Measurements from ENCODE around the gene UFC1. TPM values are rescaled to one million over a fixed set of nuclear protein-coding genes. Genes with fewer than 3 reads are reported as not detected.

Gene UFC1
- total RNA-seq, 2 experiments from 2014 or later: 96.6 to 97.8 TPM

- peak overlapping the region; percentile 37 for H3K27ac Mint-ChIP-seq
- TF ChIP-seq, protein P1, sequence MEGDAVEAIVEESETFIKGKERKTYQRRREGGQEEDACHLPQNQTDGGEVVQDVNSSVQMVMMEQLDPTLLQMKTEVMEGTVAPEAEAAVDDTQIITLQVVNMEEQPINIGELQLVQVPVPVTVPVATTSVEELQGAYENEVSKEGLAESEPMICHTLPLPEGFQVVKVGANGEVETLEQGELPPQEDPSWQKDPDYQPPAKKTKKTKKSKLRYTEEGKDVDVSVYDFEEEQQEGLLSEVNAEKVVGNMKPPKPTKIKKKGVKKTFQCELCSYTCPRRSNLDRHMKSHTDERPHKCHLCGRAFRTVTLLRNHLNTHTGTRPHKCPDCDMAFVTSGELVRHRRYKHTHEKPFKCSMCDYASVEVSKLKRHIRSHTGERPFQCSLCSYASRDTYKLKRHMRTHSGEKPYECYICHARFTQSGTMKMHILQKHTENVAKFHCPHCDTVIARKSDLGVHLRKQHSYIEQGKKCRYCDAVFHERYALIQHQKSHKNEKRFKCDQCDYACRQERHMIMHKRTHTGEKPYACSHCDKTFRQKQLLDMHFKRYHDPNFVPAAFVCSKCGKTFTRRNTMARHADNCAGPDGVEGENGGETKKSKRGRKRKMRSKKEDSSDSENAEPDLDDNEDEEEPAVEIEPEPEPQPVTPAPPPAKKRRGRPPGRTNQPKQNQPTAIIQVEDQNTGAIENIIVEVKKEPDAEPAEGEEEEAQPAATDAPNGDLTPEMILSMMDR (IDR thresholded peaks at IDR 0.05): no peak
- Histone ChIP-seq H3K36me3 (ENCODE audit: insufficient read depth, low read length) (no peaks in the 10 kb centered on the region), H3K27ac (ENCODE audit: low read depth in 1 of 2, low read length in 2 of 2) (peak overlapping the region in 1 of 2 donors; percentile 33), H3K9me3 (ENCODE audit: control insufficient read depth in 1 of 2, insufficient read depth in 1 of 2, low read length in 2 of 2) (no peaks in the 10 kb centered on the region), H3K4me3 (ENCODE audit: low read length) (no peak overlapping the region), H3K27me3 (ENCODE audit: control insufficient read depth in 1 of 2, insufficient read depth in 2 of 2, low read length in 2 of 2) (no peaks in the 10 kb centered on the region), H3K4me1 (ENCODE audit: insufficient read depth, low read length) (peaks cover 89% of the 10 kb centered on the region)
- POLR2A ChIA-PET: interaction anchor here (1.1 to 6.0 kb wide), 2 partner anchors 13 to 37 kb away, joined by 3 to 59 read pairs; partner anchors contain the start of gene NDUFS2
- intact Hi-C loops (cut with DNase I, micrococcal nuclease): no loop called here
- CTCF ChIA-PET: interaction anchor here (0.6 kb wide), 1 partner anchor 144 kb away, joined by 3 read pairs; no protein-coding TSS in a partner anchor
- DNase-seq: peak in 1 of 14 experiments; percentile 3
- no peaks in the 10 kb centered on the region for H3K36me3 Mint-ChIP-seq (ENCODE audit: low read depth)
- ATAC-seq (ENCODE audit: poor library complexity): no peak
- H3K9me3 Mint-ChIP-seq: no peaks in the 10 kb centered on the region
- H3K27me3 Mint-ChIP-seq: no peaks in the 10 kb centered on the region
- H3K4me1 Mint-ChIP-seq (ENCODE audit: low read depth): peaks cover 74% of the 10 kb centered on the region
- no peak overlapping the region for H3K4me3 Mint-ChIP-seq
Observed at GRCh38 chr1:161188381-161188780, 34.6 kb downstream of the UFC1 start.

DNA sequence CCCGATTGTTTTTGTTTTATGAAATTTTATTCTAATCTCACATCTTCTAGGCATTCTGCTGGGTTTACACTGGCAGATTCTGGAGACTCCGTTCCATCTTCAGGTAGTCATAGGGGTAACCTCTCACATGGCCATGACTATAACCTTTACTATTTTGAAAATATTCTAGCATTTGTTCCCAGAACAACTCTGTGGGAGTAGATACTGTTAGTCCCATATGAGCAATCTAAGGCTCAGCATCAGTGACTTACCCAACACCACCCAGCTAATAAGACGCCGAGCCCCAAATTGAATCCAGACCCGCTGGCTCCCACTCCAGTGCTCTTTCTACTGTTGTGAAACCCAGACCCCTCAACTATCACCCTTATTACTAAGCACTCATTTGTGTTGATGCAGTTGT, 35.3 kb downstream of the UFC1 start:
- Mint-ChIP-seq H3K4me3 (no peak overlapping the region), H3K4me1 (ENCODE audit: low read depth) (peaks cover 69% of the 10 kb centered on the region), H3K27me3 (no peaks in the 10 kb centered on the region), H3K9me3 (no peaks in the 10 kb centered on the region), H3K36me3 (ENCODE audit: low read depth) (no peaks in the 10 kb centered on the region), H3K27ac (peak overlapping the region; percentile 37)
- H3K27ac ChIP-seq (ENCODE audit: low read depth in 1 of 2, low read length in 2 of 2): no peak overlapping the region
- no peak overlapping the region for H3K4me3 ChIP-seq (ENCODE audit: low read length)
- no peaks in the 10 kb centered on the region for H3K27me3 ChIP-seq (ENCODE audit: control insufficient read depth in 1 of 2, insufficient read depth in 2 of 2, low read length in 2 of 2)
- ATAC-seq (ENCODE audit: poor library complexity) (no peak), DNase-seq (no peak)
- no peaks in the 10 kb centered on the region for H3K9me3 ChIP-seq (ENCODE audit: control insufficient read depth in 1 of 2, insufficient read depth in 1 of 2, low read length in 2 of 2)
- POLR2A ChIA-PET: interaction anchor here (0.7 to 6.0 kb wide), 3 partner anchors 13 to 37 kb away, joined by 3 to 59 read pairs (median 4); partner anchors contain the start of genes NDUFS2, PPOX and TOMM40L
- peaks cover 86% of the 10 kb centered on the region for H3K4me1 ChIP-seq (ENCODE audit: insufficient read depth, low read length)
- TF ChIP-seq, protein P1 (IDR thresholded peaks at IDR 0.05): no peak
- CTCF ChIA-PET: interaction anchor here (0.6 kb wide), 1 partner anchor 145 kb away, joined by 3 read pairs; no protein-coding TSS in a partner anchor
- intact Hi-C loops (cut with DNase I, micrococcal nuclease): no loop called here
- no peaks in the 10 kb centered on the region for H3K36me3 ChIP-seq (ENCODE audit: insufficient read depth, low read length)

- H3K27ac Mint-ChIP-seq: no peak overlapping the region
Observed at GRCh38 chr1:161190962-161191521, 37.3 kb downstream of the UFC1 start.

More at GRCh38 chr1:161190962-161191521, 37.3 kb downstream of the UFC1 start:
- DNase-seq: no peak
- TF ChIP-seq, protein P1 (IDR thresholded peaks at IDR 0.05): no peak
- H3K27me3 Mint-ChIP-seq: no peaks in the 10 kb centered on the region
- Histone ChIP-seq H3K4me1 (ENCODE audit: insufficient read depth, low read length) (peaks cover 88% of the 10 kb centered on the region), H3K36me3 (ENCODE audit: insufficient read depth, low read length) (no peaks in the 10 kb centered on the region), H3K4me3 (ENCODE audit: low read length) (no peak overlapping the region), H3K9me3 (ENCODE audit: control insufficient read depth in 1 of 2, insufficient read depth in 1 of 2, low read length in 2 of 2) (no peaks in the 10 kb centered on the region), H3K27ac (ENCODE audit: low read depth in 1 of 2, low read length in 2 of 2) (no peak overlapping the region), H3K27me3 (ENCODE audit: control insufficient read depth in 1 of 2, insufficient read depth in 2 of 2, low read length in 2 of 2) (no peaks in the 10 kb centered on the region)
- H3K4me3 Mint-ChIP-seq: no peak overlapping the region
- H3K9me3 Mint-ChIP-seq: no peaks in the 10 kb centered on the region
- no peak for ATAC-seq (ENCODE audit: poor library complexity)
- H3K36me3 Mint-ChIP-seq (ENCODE audit: low read depth): no peaks in the 10 kb centered on the region
- ChIA-PET POLR2A (interaction anchor here (2.0 to 4.1 kb wide), 5 partner anchors 8 to 35 kb away, joined by 4 to 22 read pairs (median 15); partner anchors contain the start of genes NDUFS2, PPOX and TOMM40L), CTCF (interaction anchor here (1.9 to 2.4 kb wide), 4 partner anchors 9 to 34 kb away, joined by 7 to 14 read pairs (median 8); partner anchors contain the start of genes B4GALT3, PPOX and TOMM40L)
- intact Hi-C loops (cut with DNase I, micrococcal nuclease): loop anchor here in 1 of 2 experiments (5.0 kb wide), 1 partner anchor 191 kb away; no protein-coding TSS in a partner anchor
- peaks cover 61% of the 10 kb centered on the region for H3K4me1 Mint-ChIP-seq (ENCODE audit: low read depth)

Measured in CD4-positive, alpha-beta T cell (primary cell).